Panc1 (cell line): ENCODE results near the gene TARBP2. TPM values are rescaled to one million over a fixed set of nuclear protein-coding genes. Genes with fewer than 3 reads are reported as not detected.

Experiments used
- ATAC-seq: fragments of 200-7000 bp; cut with Tn5 transposase; 2 replicates; pipeline ENCODE4 v1.9.1; 2020; ENCODE audit warnings: mild to moderate bottlenecking, moderate library complexity
- BruUV-seq: library from RNA; stranded (reverse); fragments of 400-500 nt; replicated peaks from 2 replicates; lab custom pipeline; 2021; lab: Mats Ljungman, UMichigan
- CTCF ChIA-PET: fragments of 300-600 bp; sonication (Branson Sonifier 250); formaldehyde crosslinking; loops from one replicate; lab custom pipeline; 2022; ENCODE audit warnings: antibody characterized with exemption; lab: Charles Lee
- POLR2A ChIA-PET: fragments of 300-600 bp; sonication (Branson Sonifier 250); formaldehyde crosslinking; loops from one replicate; lab custom pipeline; 2022; ENCODE audit warnings: antibody characterized with exemption; lab: Charles Lee
- DNase-seq: peaks from one replicate; pipeline ENCODE4 v3.0.0-alpha.2; 2010; ENCODE audit warnings: low read depth, low spot score
- H3K27ac ChIP-seq: 2 replicates; pipeline ENCODE4 v1.5.1; 2011; ENCODE audit warnings: mild to moderate bottlenecking, low read length, inconsistent platforms
- H3K27me3 ChIP-seq: fragments of 200-500 bp; sonication (Bioruptor generic); 2 replicates; pipeline ENCODE4 v1.6.0; 2014; ENCODE audit warnings: low read length, inconsistent platforms; ENCODE audit not compliant: control insufficient read depth, insufficient read depth
- H3K36me3 ChIP-seq: fragments of 200-500 bp; sonication (Bioruptor generic); 2 replicates; pipeline ENCODE4 v1.5.1; 2014; ENCODE audit warnings: inconsistent platforms, mild to moderate bottlenecking, low read length, moderate library complexity; ENCODE audit not compliant: control insufficient read depth, insufficient read depth
- H3K4me1 ChIP-seq: 2 replicates; pipeline ENCODE4 v1.5.1; 2011; ENCODE audit warnings: inconsistent platforms, mild to moderate bottlenecking, low read length, moderate library complexity; ENCODE audit not compliant: control insufficient read depth, insufficient read depth
- H3K4me3 ChIP-seq, 2 experiments: 2 replicates each; pipeline ENCODE4 v1.5.1; 2011 to 2012; ENCODE audit warnings: low read depth in 2 of 2, low read length in 2 of 2, mild to moderate bottlenecking in 2 of 2, inconsistent platforms in 1 of 2, moderate library complexity in 1 of 2
- H3K9me3 ChIP-seq: fragments of 200-500 bp; sonication (Bioruptor generic); 2 replicates; pipeline ENCODE4 v1.5.1; 2014; ENCODE audit warnings: low read depth, mild to moderate bottlenecking, inconsistent platforms, low read length, moderate library complexity; ENCODE audit not compliant: control insufficient read depth, insufficient read depth
- POLR2AphosphoS5 ChIP-seq: IDR thresholded peaks from 2 replicates; pipeline ENCODE4 v1.6.1; 2012; ENCODE audit warnings: mild to moderate bottlenecking, low read depth, low read length, moderate library complexity
- REST ChIP-seq, 2 experiments: IDR thresholded peaks; 2 replicates each; pipeline ENCODE4 v1.6.1; 2011 to 2012; ENCODE audit warnings: low read depth in 2 of 2, control low read depth in 1 of 2, low read length in 1 of 2, mild to moderate bottlenecking in 1 of 2, moderate library complexity in 1 of 2; ENCODE audit not compliant: insufficient read depth in 1 of 2
- SIN3A ChIP-seq: IDR thresholded peaks from 2 replicates; pipeline ENCODE4 v1.6.1; 2012; ENCODE audit warnings: low read depth, mild to moderate bottlenecking, low read length, moderate library complexity, borderline replicate concordance; ENCODE audit not compliant: insufficient read depth
- TCF7L2 ChIP-seq: IDR thresholded peaks from 2 replicates; pipeline ENCODE4 v1.6.1; 2011; ENCODE audit warnings: mild to moderate bottlenecking, low read depth, low read length, inconsistent platforms
- in situ Hi-C: cut with HindIII; loops from 2 replicates; pipeline ENCODE4 v1.10.0; 2016; ENCODE audit warnings: low sequenced_read_pairs, low pct_unique_long_range_greater_than_20kb
- intact Hi-C: fragments of 100-400 bp; cut with micrococcal nuclease; formaldehyde crosslinking; loops from one replicate; pipeline ENCODE4 v1.10.0; 2022; ENCODE audit not compliant: unreplicated experiment
- total RNA-seq: library from RNA; stranded (reverse); gene quantifications from one replicate; pipeline ENCODE4 v1.2.1, GENCODE V29; 2021; ENCODE audit not compliant: unreplicated experiment
- TF ChIP-seq, protein P1 (sequence below): fragments of 450-650 bp; IDR thresholded peaks from 2 replicates; pipeline ENCODE4 v1.5.1; 2017; ENCODE audit warnings: mild to moderate bottlenecking

The TARBP2 gene
- total RNA-seq, 1 experiment from 2014 or later = 67.3 TPM

- in situ Hi-C loops (no loop called here), intact Hi-C loops (no loop called here)
- DNase-seq (no peak), ATAC-seq (peak; percentile 25; the same call in 1 of the 2 replicates)
- peaks cover 6% of the 10 kb centered on the region for H3K4me1 ChIP-seq
- no peak overlapping the region for H3K4me3 ChIP-seq
- POLR2A ChIA-PET = interaction anchor here (0.6 kb wide), 1 partner anchor 14 kb away, joined by 3 read pairs; no protein-coding TSS in a partner anchor
- BruUV-seq = no TSS peak
- no peaks in the 10 kb centered on the region for H3K27me3 ChIP-seq
- H3K9me3 ChIP-seq = no peaks in the 10 kb centered on the region
- peaks cover 95% of the 10 kb centered on the region for H3K36me3 ChIP-seq
- H3K27ac ChIP-seq = no peak overlapping the region
- CTCF ChIA-PET = interaction anchor here (0.6 kb wide), 1 partner anchor 9 kb away, joined by 4 read pairs; no protein-coding TSS in a partner anchor
- no peak for TF ChIP-seq TCF7L2
- no peak for TF ChIP-seq POLR2AphosphoS5
- TF ChIP-seq REST (IDR thresholded peaks at IDR 0.05; ENCODE audit: insufficient read depth in 1 of 2, low read depth in 2 of 2, low read length in 1 of 2) = no peak
- TF ChIP-seq, protein P1, sequence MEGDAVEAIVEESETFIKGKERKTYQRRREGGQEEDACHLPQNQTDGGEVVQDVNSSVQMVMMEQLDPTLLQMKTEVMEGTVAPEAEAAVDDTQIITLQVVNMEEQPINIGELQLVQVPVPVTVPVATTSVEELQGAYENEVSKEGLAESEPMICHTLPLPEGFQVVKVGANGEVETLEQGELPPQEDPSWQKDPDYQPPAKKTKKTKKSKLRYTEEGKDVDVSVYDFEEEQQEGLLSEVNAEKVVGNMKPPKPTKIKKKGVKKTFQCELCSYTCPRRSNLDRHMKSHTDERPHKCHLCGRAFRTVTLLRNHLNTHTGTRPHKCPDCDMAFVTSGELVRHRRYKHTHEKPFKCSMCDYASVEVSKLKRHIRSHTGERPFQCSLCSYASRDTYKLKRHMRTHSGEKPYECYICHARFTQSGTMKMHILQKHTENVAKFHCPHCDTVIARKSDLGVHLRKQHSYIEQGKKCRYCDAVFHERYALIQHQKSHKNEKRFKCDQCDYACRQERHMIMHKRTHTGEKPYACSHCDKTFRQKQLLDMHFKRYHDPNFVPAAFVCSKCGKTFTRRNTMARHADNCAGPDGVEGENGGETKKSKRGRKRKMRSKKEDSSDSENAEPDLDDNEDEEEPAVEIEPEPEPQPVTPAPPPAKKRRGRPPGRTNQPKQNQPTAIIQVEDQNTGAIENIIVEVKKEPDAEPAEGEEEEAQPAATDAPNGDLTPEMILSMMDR = no peak
- TF ChIP-seq SIN3A = no peak
These were observed 37.1 kb upstream of the TARBP2 start for GRCh38 chr12:53463802-53464560.

DNA sequence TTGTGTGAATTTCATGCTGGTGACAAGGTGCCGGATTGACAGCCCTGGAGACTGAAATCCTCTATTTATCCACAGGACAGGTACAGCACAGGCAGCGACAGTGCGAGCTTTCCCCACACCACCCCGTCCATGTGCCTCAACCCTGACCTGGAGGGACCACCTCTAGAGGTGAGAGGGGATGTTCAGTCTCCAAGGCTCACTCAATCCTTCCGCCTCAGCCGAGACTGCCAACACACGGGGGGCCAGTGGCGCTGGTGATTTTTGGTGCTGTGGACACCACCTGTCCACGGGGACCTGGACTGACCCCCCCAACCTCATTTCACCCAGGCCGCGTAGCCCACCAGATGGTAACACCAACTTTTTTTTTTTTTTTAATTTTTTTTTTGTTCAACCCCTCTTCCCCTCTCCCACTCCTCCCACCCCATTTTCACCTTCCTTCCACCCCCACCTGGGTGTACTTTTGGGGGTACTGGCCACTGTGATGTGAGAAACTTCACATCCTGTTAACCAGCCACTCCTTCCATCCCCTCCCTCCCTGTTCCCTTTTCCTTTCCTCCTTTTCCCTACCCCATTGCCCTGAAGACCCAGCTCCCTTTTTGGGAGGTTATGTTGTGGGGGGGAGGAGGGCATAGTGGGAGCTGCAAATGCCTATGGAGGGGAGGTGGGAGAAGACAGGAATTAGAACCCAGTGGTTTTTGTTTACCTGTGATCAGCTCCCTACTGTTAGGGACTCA lies 36.2 kb upstream of the TARBP2 start:
- peaks cover 6% of the 10 kb centered on the region for H3K4me1 ChIP-seq
- DNase-seq = no peak
- POLR2A ChIA-PET = interaction anchor here (0.6 kb wide), 1 partner anchor 15 kb away, joined by 3 read pairs; no protein-coding TSS in a partner anchor
- in situ Hi-C loops = no loop called here
- H3K27me3 ChIP-seq = no peaks in the 10 kb centered on the region
- no TSS peak for BruUV-seq
- H3K4me3 ChIP-seq = no peak overlapping the region
- intact Hi-C loops = no loop called here
- peaks cover 94% of the 10 kb centered on the region for H3K36me3 ChIP-seq
- no peaks in the 10 kb centered on the region for H3K9me3 ChIP-seq
- no peak overlapping the region; the same call in 1 of the 2 replicates for H3K27ac ChIP-seq
- CTCF ChIA-PET = interaction anchor here (0.6 kb wide), 1 partner anchor 8 kb away, joined by 4 read pairs; no protein-coding TSS in a partner anchor
- no peak for ATAC-seq
- TF ChIP-seq SIN3A (no peak), REST (IDR thresholded peaks at IDR 0.05; ENCODE audit: insufficient read depth in 1 of 2, low read depth in 2 of 2, low read length in 1 of 2) (no peak), POLR2AphosphoS5 (0 out of 2 replicates have a peak, but pooled peaks have one; percentile 28), TCF7L2 (no peak)
- TF ChIP-seq, protein P1 = no peak
